Gastroesophageal sphincter (tissue), 4 donors: ENCODE measurements around the gene IL16. TPM values are rescaled to one million over a fixed set of nuclear protein-coding genes. Genes with fewer than 3 reads are reported as not detected.
"Not testable (repeated sequence)": the region's sequence is repeated elsewhere in the genome, so short reads cannot be mapped to it uniquely, and the experiment has no call there.

Source experiments
- ATAC-seq: fragments of 150-250 bp; one replicate; pipeline ENCODE4 v1.9.1; 2016; ENCODE audit warnings: mild to moderate bottlenecking, moderate library complexity
- H3K27ac ChIP-seq, 4 donors: fragments of 200-600 bp; sonication (generic) in 3 of 4; 1 replicate in 3 of 4; 2 replicates in 1 of 4; pipeline ENCODE4 v1.5.1; 2016 to 2019
- H3K27me3 ChIP-seq: fragments of 200-600 bp; sonication (generic); one replicate; pipeline ENCODE4 v1.5.1; 2019
- H3K36me3 ChIP-seq, 2 donors: fragments of 200-600 bp; sonication (generic); one replicate each; pipeline ENCODE4 v1.5.1; 2019; ENCODE audit warnings: control low read depth in 1 of 2
- H3K4me1 ChIP-seq, 3 donors: fragments of 200-600 bp; sonication (generic); 1 replicate in 2 of 3; 2 replicates in 1 of 3; pipeline ENCODE4 v1.5.1; 2016 to 2019; ENCODE audit warnings: control low read depth in 2 of 3
- H3K4me3 ChIP-seq, 2 donors: fragments of 200-600 bp; sonication (generic); one replicate each; pipeline ENCODE4 v1.5.1; 2019; ENCODE audit warnings: mild to moderate bottlenecking in 1 of 2, moderate library complexity in 1 of 2
- H3K9me3 ChIP-seq, 3 donors: fragments of 200-600 bp; sonication (generic); one replicate each; pipeline ENCODE4 v1.5.1; 2017 to 2019; ENCODE audit warnings: control low read depth in 2 of 3
- EP300 ChIP-seq: sonication (generic); formaldehyde crosslinking; IDR thresholded peaks from one replicate; pipeline ENCODE4 v1.6.1; 2017; ENCODE audit warnings: antibody characterized with exemption, mild to moderate bottlenecking
- POLR2A ChIP-seq, 2 donors: fragments of 450-650 bp; IDR thresholded peaks; one replicate each; pipeline ENCODE4 v1.6.1; 2017; ENCODE audit warnings: antibody characterized with exemption in 2 of 2, mild to moderate bottlenecking in 2 of 2, moderate library complexity in 1 of 2
- POLR2AphosphoS5 ChIP-seq: sonication (generic); formaldehyde crosslinking; IDR thresholded peaks from one replicate; pipeline ENCODE4 v1.6.1; 2017; ENCODE audit warnings: antibody characterized with exemption
- WGBS, 2 donors: methylation state at CpG; one replicate each; pipeline ENCODE4 v1.1.5; 2018; ENCODE audit warnings: low coverage in 1 of 2; 5-methylcytosine and 5-hydroxymethylcytosine counted together
- total RNA-seq, 4 donors: library from RNA; depleted of rRNA; stranded (reverse); fragments of >200 nt; gene quantifications; one replicate each; pipeline ENCODE4 v1.1.0, GENCODE V29; 2016
- TF ChIP-seq, protein P1 (sequence below), 4 experiments: fragments of 200-600 bp in 2 of 4; fragments of 450-650 bp in 2 of 4; sonication (generic) in 1 of 4; IDR thresholded peaks; one replicate each; pipeline ENCODE4 v1.5.1; 2017 to 2019; ENCODE audit warnings: antibody characterized with exemption in 4 of 4, mild to moderate bottlenecking in 2 of 4, moderate library complexity in 2 of 4

Gene IL16
- total RNA-seq, 4 donors from 2014 or later: 15.0 to 35.2 (median 23.6) TPM

- WGBS, 2 donors: 100% methylated on average over 2 of the region's 3 CpGs
- H3K4me3 ChIP-seq: no peak overlapping the region
- no peak for ATAC-seq
- H3K36me3 ChIP-seq: no peaks in the 10 kb centered on the region
- peaks cover 0 to 16% (median 11%) of the 10 kb centered on the region in 3 donors for H3K4me1 ChIP-seq
- no peaks in the 10 kb centered on the region for H3K9me3 ChIP-seq
- peaks cover 3% of the 10 kb centered on the region for H3K27me3 ChIP-seq
- peak overlapping the region in 2 of 4 donors; percentile 24 to 46 for H3K27ac ChIP-seq
- TF ChIP-seq POLR2AphosphoS5 (no peak), EP300 (no peak), POLR2A (IDR thresholded peaks at IDR 0.05) (no peak)
- TF ChIP-seq, protein P1, sequence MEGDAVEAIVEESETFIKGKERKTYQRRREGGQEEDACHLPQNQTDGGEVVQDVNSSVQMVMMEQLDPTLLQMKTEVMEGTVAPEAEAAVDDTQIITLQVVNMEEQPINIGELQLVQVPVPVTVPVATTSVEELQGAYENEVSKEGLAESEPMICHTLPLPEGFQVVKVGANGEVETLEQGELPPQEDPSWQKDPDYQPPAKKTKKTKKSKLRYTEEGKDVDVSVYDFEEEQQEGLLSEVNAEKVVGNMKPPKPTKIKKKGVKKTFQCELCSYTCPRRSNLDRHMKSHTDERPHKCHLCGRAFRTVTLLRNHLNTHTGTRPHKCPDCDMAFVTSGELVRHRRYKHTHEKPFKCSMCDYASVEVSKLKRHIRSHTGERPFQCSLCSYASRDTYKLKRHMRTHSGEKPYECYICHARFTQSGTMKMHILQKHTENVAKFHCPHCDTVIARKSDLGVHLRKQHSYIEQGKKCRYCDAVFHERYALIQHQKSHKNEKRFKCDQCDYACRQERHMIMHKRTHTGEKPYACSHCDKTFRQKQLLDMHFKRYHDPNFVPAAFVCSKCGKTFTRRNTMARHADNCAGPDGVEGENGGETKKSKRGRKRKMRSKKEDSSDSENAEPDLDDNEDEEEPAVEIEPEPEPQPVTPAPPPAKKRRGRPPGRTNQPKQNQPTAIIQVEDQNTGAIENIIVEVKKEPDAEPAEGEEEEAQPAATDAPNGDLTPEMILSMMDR (IDR thresholded peaks at IDR 0.05): no peak
Observed at GRCh38 chr15:81156324-81156723, 40.4 kb upstream of the IL16 start.

GRCh38 chr15:81157195-81157938 is 39.3 kb upstream of the IL16 start:
- H3K27ac ChIP-seq: peak overlapping the region in 2 of 4 donors; percentile 43 to 57

DNA sequence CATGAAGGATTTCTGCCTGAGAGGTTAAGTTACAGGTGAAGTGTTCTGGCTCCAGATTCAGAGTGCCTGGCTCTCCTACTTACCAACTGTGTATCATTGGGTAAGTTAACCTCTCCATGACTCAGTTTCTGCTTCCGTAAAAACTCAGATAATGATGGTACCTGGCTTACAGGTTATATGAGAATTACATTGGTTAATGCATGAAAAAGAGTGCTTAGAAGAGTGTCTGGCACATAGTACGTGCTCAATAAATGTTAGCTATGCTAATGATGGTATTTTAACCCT is 38.8 kb upstream of the IL16 start:
- peaks cover 3% of the 10 kb centered on the region for H3K27me3 ChIP-seq
- no peak for ATAC-seq
- peaks cover 0 to 23% (median 16%) of the 10 kb centered on the region in 3 donors for H3K4me1 ChIP-seq
- TF ChIP-seq EP300: no peak
- TF ChIP-seq POLR2AphosphoS5: no peak
- TF ChIP-seq POLR2A (IDR thresholded peaks at IDR 0.05): no peak
- TF ChIP-seq, protein P1 (IDR thresholded peaks at IDR 0.05): no peak
- H3K9me3 ChIP-seq: no peaks in the 10 kb centered on the region
- H3K36me3 ChIP-seq: no peaks in the 10 kb centered on the region
- no peak overlapping the region for H3K4me3 ChIP-seq
- 92% methylated on average over 2 of the region's 2 CpGs; no CpG with 5 or more reads in 1 of the 2 donors for whole genome bisulfite sequencing, 2 donors
- H3K27ac ChIP-seq: peak overlapping the region in 1 of 4 donors; percentile 57

More at GRCh38 chr15:81157195-81157938, 39.3 kb upstream of the IL16 start:
- no peaks in the 10 kb centered on the region for H3K36me3 ChIP-seq
- H3K9me3 ChIP-seq: no peaks in the 10 kb centered on the region
- ATAC-seq: peak; percentile 8
- H3K4me3 ChIP-seq: no peak overlapping the region
- H3K4me1 ChIP-seq: peaks cover 0 to 23% (median 16%) of the 10 kb centered on the region in 3 donors
- H3K27me3 ChIP-seq: peaks cover 3% of the 10 kb centered on the region
- WGBS, 2 donors: 40 to 43% methylated on average over 4 to 5 of the region's 5 CpGs
- no peak for TF ChIP-seq POLR2AphosphoS5
- TF ChIP-seq EP300: no peak
- TF ChIP-seq, protein P1 (IDR thresholded peaks at IDR 0.05): no peak
- TF ChIP-seq POLR2A (IDR thresholded peaks at IDR 0.05): no peak

DNA sequence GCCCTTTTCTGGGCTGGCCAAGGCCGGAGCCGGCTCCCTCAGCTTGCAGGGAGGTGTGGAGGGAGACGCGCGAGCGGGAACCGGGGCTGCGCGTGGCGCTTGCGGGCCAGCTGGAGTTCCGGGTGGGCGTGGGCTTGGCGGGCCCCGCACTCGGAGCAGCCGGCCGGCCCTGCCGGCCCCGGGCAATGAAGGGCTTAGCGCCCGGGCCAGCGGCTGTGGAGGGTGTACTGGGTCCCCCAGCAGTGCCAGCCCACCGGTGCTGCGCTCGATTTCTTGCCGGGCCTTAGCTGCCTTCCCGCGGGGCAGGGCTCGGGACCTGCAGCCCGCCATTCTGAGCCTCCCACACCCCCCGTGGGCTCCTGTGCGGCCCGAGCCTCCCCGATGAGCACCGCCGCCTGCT is 38.1 kb upstream of the IL16 start:
- H3K4me1 ChIP-seq: peaks cover 0 to 23% (median 16%) of the 10 kb centered on the region in 3 donors
- not testable (repeated sequence) for H3K4me3 ChIP-seq, H3K36me3 ChIP-seq, H3K27me3 ChIP-seq, H3K9me3 ChIP-seq, ATAC-seq
- H3K27ac ChIP-seq: peak overlapping the region in 1 of 4 donors; percentile 12
- WGBS, 2 donors: no CpG with 5 or more reads among the region's 37 CpGs

GRCh38 chr15:81160312-81161159 is 36.1 kb upstream of the IL16 start:
- peak; percentile 81 for ATAC-seq
- no peak overlapping the region for H3K4me3 ChIP-seq
- no peaks in the 10 kb centered on the region for H3K36me3 ChIP-seq
- WGBS, 2 donors: 12 to 17% methylated on average over 2 to 4 of the region's 11 CpGs
- H3K4me1 ChIP-seq: peaks cover 0 to 23% (median 19%) of the 10 kb centered on the region in 3 donors
- no peaks in the 10 kb centered on the region for H3K9me3 ChIP-seq
- peaks cover 3% of the 10 kb centered on the region for H3K27me3 ChIP-seq
- H3K27ac ChIP-seq: peak overlapping the region in 3 of 4 donors; percentile 53 to 67 (median 67)
- TF ChIP-seq POLR2A (IDR thresholded peaks at IDR 0.05) (no peak), EP300 (no peak), POLR2AphosphoS5 (no peak)
- TF ChIP-seq, protein P1 (IDR thresholded peaks at IDR 0.05): no peak
